GM11168 (cell line): Measurements from ENCODE around the gene ADD3.
"Not testable (repeated sequence)": the region's sequence is repeated elsewhere in the genome, so short reads cannot be mapped to it uniquely, and the experiment has no call there.

ENCODE experiments used
- in situ Hi-C: fragments of 300-500 bp; cut with MboI; formaldehyde crosslinking; loops from one replicate; pipeline ENCODE4 v1.12.0; 2022; ENCODE audit warnings: low sequenced_read_pairs; ENCODE audit not compliant: unreplicated experiment

Gene ADD3

DNA sequence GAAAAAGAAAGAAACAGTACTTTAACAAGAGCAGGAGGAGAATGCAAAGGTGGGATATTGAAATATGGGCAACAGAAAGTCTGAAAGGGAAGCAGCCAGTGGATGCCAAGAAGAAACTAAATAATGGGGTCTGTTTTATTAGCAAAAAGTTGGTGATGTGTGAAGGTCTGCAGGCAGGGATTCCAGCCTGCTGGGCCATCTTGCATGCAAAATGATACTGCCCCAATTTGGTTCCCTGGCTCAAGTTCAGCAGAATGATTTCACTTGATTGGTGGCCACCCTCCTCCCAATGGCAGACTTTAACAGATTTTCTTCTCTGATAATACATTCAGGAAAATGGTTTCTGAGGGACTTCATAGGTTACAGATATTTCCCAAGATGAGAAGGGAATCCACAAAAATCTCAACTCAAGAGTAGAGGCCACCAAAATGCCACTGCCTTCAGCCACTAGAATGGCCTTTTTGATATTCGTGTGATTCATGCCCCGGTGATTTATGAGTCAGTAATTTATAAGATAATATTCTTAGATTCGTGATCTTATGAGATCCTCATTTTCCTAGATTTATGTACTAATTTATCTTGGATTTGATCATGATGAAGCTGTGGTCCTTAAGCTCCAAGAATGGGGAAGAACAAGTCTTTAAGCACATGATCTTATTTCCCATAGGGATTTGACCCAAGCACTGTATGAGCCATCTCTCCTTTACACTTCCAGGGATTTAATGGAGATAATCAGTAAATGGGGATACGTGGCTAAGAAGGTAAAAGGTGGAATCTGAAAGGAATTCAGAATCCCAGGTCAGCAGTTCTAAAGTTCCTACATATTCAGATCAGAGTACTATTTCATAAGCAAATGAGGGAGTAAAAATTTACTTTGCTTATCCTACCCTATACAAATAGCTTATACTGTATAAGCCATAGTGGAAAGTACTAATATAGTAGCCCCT, 32.3 kb upstream of the ADD3 start:
- in situ Hi-C loops, result no loop called here

DNA sequence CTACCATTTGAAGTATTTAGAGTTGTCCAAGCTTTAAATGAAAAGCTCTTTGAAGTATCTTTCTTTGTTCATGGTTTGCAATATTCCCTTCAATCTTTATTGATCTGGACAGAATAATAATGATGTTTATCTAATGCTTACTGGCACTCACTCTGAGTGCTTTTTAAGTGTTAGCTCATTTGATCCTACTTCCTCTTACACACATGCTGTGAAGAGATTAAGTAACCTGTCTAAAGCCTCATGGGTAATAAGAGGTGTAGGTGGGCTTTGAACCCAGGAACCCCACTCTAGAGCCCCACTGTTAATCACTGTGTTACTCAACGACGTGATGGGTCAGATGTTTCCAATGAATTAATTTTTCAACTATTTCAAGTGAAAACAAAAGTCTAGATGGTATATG, 31.1 kb upstream of the ADD3 start:
- in situ Hi-C loops, result no loop called here

DNA sequence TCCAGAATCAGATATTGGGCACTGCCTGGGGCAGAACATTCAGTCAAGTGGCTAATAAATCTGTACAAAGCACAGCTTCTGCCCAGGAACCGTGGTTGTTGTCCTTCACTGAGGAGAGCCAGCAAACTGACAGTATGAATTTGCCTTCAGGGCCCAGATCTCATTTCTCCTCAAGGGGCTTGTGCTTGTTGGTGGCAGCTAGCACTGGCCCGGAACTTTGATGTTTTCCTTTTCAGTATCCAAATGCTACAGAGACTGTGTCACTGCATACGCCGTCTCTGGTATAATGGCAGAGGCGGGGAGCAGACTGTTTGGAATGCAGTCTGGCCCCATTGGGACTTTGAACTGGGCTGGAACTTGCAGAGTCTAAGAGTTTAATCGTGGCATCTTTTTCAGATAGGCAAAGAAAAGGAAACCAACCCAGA, 30.4 kb upstream of the ADD3 start:
- in situ Hi-C loops, result no loop called here

DNA sequence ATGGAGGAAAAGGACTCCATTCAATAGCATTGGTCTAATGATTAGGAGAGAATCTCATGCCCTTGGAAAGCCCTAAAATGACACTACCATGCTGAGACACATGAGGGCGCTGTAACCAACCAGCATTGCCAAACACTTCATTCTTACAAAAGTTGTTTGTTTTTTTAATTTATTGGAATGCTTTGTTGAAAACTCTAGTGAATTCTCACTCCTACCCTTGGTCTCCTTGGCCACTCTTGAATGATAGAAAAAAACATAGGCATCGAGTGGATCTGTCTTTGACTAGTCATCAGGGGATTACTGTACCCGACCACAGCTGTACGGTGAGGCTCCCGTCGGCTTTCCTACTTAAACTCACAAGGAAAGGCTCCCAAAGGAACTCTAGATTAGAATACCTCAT, 29.3 kb upstream of the ADD3 start:
- in situ Hi-C loops, result no loop called here

DNA sequence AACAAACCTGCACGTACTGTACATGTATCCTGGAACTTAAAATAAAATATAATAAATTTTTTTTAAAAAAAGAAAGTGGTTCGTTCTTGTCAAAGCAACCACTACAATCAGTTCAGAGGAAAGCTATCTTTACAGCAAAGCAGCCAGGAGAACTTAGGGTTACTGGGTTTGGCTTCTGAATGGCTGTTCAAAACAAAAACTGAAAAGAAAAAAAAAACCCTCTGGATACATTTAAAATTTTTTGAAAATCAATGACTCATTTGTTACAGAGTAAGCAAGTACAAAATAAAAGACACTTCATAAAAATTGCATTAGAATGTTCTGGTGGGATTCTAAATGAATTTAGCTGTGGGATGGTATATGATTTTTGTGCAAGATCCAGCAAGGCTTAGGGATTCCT, 28.6 kb upstream of the ADD3 start:
- in situ Hi-C loops, result no loop called here

DNA sequence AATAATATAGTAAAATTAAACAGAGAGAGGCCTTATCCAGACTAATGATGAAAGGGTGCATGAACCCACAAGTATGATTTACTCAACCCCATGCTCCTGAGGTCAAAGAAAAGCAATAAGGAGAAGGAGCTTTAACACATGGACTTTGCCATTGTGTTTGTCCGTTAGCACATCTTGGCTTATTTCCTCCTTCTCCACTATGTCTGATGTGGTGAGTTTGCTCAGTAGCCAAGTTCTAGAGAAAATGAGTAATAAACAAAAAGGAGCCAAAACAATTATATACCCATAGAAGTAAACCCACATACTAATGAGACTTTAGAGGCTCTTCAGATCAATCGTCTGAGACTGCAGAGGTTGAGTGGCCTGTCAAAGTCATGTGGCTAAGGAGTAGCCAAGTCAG, 26.1 kb upstream of the ADD3 start:
- in situ Hi-C loops, result no loop called here

DNA sequence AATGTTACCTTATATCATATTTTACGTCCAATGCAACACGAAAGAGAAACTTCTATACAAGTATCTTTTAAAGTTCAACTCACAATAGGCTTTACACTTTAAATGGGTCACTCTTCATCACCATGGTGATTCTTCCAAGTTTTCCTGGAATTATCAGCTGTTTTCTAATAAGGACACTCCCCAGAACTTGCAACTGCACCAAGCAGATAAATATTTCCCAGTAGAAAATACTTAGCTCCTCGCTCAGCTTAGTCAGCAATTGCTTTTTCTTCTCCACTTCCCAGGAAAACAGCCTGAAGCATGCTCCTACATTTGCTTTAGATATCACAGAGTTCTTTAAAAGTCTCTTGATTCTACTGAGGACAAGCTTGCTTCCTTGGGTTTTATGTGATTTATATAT, 25.7 kb upstream of the ADD3 start:
- in situ Hi-C loops, result no loop called here

DNA sequence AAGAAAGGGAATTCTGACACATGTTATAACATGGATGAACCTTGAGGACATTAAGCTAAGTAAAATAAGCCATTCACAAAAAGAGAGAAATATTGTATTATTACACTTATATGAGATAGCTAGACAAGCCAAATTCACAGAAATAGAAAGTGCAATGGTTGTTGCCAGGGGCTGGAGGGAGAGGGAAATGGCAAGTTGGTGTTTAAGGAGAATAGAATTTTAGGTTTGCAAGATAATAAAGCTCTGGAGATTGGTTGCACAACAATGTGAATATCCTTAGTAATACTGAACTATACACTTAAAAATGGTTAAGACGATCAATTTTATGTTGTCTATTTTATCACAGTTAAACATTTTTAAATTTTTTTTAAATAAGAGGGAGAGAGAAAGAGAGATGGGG, 25.0 kb upstream of the ADD3 start:
- in situ Hi-C loops, result no loop called here

DNA sequence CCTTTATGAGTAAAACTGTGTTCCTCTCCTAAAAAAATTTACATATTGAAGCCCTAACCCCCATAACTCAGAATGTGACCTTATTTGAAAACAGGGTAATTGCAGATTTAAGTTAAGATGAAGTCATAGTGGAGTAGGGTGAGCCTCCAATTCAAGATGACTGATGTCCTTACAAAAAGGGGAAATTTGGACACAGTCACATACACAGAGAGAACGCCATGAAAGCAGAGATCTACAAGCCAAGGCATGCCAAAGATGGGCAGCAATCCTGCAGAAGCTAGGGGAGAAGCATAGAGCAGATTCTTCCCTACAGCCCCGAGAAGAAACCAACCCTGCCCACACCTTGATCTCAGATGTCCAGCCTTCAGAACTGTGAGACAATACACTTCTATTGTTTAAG, 23.8 kb upstream of the ADD3 start:
- in situ Hi-C loops, result no loop called here

DNA sequence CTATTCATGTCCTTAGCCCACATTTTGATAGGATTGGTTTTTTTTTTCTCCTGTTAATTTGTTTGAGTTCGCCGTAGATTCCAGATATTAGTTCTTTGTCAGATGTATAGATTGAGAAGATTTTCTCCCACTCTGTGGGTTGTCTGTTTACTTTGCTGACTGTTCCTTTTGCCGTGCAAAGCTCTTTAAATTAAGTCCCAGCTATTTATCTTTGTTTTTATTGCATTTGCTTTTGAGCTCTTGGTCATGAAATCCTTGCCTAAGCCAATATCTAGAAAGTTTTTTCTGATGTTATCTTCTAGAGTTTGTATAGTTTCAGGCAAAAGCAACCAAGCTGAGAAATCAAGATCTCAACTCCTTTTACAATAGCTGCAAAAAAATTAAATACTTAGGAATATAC, 22.0 kb upstream of the ADD3 start:
- in situ Hi-C loops, result not testable (repeated sequence)

DNA sequence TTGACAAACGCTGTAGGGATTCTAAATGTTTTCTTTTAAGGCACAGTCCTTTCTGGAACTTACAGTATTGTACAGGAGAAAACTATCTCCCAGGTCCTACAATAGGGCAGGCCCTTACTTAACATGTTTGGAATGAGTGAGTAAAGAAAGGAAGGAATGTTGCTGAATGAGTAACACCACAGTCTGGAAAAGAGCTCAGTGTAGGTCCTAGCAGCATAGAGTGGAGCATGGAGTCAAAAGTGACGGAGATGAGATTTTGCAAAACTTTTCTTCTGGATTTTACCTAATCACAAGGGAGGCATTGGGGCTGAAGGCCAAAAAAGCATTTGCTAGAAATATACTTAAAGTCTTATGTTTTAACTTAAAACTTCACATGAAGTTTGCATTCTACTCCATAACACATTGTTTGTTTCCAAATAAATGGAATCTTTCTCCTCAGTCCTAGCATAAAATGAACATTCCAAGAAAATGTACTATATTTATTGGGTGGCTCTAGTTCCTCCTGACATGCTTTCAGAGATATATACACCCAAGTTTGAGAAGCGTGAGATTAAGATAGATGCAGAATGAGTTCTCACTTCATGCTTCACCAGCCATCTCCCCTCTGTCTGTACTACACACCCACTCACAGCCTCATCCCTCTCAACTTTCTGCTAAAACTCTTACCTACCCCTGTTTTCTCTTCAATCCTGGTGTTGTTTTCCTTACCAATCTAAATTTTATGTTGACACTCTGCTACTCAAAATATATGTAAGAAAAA, 20.2 kb upstream of the ADD3 start:
- in situ Hi-C loops, result no loop called here

DNA sequence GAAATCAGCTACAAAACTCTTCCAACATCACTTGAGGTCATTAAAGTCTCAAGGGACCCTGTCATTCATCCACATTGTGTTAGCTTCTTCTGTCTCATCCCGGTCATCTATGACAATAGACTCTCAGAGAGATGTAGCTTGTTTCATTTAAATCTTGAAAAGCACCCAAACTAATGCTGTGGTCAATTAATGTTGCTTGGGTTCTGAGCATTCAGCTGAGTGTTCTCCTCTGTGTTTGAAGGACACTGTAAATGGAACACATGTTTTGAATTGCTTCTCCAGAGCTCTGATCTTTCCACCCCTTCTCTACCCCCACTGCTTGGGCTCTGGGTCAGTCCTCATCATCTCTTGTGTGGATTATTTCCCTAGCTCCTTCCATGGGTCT, 19.6 kb upstream of the ADD3 start:
- in situ Hi-C loops, result no loop called here

DNA sequence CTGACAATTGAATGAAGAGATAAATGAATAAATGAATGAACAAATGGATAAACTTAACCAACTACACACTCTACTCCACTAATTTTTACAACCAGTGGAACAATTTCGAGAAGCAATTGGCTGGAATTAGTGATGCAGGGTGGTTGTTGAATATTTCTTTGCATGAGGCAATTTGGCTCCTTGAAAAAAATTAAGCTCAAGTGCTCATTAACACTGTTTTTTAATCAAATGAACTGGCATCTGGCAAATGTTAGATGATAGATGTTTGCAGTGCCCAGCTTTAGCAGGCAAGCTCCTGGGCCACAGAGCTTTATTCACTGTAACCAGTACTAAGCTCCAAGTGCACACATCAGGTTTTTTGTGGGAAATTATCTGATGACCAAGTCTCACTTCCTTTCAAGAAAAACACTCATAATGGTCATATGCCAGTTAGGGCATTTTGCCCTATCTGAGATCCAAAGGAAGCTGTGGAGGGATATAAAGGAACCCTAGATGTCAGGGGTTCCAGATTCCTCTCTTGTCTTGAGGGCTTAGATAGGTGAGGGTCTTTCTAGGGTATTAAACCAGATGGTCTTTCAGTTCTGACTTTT, 16.4 kb upstream of the ADD3 start:
- in situ Hi-C loops, result no loop called here

DNA sequence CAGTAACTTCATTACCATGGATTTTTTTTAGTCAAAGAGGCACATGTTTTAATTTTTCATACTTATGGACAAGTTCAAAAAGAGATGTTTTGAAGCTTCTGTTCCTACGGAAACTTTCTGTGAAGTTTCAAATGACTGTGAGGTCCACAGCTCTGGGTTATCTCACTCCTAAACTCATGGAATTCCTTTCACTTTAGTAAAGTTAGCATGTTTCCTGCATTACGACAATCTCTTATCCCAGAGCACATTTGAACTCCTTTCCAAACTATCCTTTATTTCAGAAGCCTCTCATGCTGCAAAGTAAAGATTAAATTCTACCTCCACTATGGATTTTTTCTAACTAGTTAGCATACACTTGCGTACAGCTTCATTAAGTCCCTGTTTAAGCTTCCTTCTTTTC, 15.3 kb upstream of the ADD3 start:
- in situ Hi-C loops, result no loop called here

DNA sequence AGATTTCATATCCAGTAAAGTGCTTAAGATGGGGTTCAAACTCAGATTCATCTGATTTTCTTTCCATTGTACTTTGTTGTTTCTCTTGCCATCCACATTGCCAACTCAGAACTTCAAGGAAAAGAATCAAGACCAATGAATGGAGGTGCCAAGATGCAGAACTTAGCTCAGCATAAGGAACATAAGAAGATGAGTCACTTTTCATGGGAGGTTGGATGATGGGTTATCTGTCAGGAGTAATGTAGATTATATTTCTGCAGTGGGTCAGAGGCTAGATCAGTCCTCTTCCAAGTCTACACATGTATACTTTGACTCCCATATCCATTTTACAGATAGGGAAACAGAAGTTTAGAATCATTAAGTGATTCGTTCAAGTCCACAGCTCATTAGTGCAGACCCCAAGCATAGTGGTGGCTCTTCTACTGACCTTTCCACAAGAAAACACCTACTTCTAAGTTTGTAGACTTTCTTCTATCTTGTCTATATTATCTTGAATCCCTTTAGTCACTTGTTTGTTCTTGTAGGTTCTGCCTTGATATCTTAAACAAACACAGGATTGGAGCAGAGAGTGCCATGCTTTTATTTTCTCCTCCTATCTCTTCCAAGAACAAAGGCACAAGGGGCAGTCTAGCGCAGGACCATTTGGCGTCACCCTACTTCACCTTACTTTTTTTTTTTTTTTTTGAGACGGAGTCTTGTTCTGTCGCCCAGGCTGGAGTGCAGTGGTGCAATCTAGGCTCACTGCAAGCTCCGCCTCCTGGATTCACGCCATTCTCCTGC, 14.0 kb upstream of the ADD3 start:
- in situ Hi-C loops, result no loop called here

DNA sequence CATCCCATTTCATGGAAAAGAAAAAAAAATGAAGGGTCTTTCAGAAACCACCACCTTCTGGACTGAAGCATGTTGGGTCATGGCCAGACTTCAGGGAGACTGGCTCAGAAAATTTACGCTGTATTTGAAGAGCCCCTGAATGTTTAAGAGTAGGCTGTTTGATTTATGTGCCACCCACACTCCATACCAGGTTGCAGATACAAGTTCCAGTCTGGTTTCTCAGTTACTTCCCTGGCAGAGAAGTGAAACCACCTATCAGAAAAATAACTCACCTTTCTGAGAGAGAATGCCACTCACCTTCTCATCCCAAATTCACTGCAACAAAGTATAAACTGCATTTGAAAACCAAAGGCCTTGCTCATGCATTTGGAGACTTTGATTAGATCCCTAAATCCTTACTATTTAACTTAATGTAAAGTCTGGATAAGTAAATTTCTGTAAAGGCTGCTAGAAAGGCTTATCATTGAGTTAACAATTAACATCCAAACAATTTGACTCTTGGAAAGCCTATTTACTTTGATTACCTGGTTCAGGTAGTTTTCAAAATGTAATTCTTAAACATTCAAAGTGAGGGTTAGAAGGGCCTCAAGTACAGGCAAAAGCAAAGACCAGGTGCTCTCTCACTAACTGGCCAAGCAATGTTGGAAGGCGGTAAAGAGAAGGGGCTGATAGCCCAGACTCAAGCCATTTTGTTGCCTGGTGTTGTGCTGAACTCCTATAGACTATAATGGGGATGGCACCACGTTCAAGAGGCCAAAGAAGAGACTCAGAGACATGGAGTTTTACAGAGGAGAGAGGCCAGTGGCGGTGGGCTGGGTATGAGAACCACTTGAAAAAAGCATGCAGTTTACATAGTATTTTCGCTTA, 12.8 kb upstream of the ADD3 start:
- in situ Hi-C loops, result no loop called here

DNA sequence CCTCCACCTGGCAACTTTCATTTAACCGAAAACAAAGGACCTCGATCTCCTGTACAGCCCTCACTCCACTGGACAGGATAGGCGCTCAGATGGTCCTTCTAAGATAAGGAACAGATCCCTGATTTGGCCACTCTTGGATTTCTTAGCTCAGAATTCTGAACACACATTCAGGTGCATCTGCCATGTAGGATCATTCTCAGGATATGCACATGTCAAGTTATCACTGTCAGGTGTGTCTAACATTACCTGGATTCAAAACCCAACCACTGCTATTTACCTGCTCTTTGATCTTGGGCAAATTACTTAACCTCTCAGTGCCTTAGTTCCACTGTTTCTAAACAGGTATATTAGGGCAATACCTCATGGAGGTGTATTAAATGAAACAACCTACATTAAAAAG, 12.2 kb upstream of the ADD3 start:
- in situ Hi-C loops, result no loop called here

DNA sequence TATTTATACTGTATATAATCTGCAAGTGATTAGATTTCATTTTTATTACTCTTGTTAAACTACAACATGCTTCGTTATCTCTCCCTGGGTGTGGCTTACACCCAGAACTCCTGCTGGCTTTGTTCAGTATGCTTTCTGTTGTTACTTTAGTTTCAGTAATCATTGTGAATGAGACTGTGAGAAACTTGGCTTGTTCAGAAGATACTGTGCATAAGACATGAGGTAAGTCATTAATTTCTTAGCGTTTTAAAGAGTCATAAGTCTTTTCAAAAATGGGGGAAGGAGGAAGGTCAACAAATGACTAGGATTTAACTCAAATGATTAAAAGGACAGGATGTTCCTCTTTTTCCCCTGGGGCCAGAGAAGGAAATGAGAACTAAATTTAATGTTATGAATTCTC, 11.6 kb upstream of the ADD3 start:
- in situ Hi-C loops, result no loop called here

DNA sequence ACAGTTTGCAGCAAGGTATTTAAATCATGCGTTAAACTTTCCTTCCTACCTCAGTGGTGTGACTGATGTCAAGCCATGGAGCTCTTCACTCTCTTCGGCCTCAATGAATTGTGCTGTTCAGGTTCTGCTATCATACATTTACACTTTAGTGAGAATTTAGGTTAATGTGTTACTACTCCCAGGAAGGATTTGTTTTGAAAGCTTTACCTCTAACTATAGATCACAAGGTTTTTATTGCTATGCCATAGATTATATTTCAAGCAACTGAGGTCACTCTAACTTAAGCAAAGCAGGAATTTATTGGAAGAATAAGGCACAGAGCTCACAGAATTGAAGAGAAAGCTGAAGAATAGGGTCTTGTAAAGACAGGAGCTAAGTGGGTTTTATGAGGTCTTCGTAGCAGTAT, 11.0 kb upstream of the ADD3 start:
- in situ Hi-C loops, result no loop called here

DNA sequence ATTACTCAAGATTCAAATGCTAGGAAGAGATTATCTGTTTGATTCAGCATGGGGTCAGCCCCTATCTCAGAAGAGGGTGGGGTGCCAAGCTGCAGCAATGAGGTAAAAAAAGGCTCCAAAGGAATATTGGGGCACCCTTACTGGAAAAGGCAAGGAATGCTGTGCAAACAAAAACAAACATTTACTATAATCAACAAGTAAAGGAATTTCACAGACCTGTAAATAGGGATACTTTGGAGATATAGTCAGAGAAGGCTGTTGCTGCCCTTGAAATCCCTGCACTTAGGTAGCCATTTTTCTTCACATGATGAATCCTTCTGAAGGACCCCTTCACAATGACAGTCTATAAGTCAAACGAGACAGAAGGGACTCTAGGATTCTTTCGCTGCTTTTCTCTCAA, 10.6 kb upstream of the ADD3 start:
- in situ Hi-C loops, result no loop called here
